Measurements from ENCODE around the gene GTF2I. TPM values are rescaled to one million over a fixed set of nuclear protein-coding genes. Genes with fewer than 3 reads are reported as not detected.

GTF2I gene
- total RNA-seq, 1 experiment from 2014 or later = 357 TPM

DNA sequence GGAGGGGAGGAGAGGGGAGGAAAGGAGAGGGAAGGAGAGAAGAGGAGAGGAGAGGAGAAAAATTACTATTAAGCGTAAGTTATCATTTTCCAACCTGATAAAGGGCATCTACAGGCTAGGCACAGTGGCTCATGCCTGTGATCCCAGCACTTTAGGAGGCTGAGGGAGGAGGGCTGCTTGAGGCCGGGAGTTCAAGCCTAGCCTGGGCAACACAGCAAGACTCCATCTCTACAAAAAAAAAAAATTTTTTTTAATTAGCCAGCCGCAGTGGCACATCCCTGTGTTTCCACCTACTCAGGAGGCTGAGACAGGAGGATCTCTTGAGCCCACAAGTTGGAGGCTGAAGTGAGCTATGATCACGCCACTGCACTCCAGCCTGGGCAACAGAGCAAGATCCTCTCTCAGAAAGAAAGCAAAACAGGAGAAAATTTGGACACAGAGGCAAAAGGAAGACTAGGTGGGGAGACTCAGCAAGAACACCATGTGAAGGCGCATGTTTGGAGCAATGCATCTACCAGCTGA is 35.2 kb upstream of the GTF2I start:
- DNase-seq = no peak
- TF ChIP-seq, protein P1, sequence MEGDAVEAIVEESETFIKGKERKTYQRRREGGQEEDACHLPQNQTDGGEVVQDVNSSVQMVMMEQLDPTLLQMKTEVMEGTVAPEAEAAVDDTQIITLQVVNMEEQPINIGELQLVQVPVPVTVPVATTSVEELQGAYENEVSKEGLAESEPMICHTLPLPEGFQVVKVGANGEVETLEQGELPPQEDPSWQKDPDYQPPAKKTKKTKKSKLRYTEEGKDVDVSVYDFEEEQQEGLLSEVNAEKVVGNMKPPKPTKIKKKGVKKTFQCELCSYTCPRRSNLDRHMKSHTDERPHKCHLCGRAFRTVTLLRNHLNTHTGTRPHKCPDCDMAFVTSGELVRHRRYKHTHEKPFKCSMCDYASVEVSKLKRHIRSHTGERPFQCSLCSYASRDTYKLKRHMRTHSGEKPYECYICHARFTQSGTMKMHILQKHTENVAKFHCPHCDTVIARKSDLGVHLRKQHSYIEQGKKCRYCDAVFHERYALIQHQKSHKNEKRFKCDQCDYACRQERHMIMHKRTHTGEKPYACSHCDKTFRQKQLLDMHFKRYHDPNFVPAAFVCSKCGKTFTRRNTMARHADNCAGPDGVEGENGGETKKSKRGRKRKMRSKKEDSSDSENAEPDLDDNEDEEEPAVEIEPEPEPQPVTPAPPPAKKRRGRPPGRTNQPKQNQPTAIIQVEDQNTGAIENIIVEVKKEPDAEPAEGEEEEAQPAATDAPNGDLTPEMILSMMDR (conservative IDR thresholded peaks at IDR 0.05) = no peak
- peak overlapping the region in 1 of 3 experiments; percentile 51; a peak in 1 of 7 replicates for H3K27ac Mint-ChIP-seq

More for the DNA sequence above, 35.2 kb upstream of the GTF2I start:
- Histone ChIP-seq H3K9ac (ENCODE audit: extremely low read depth, insufficient read length, low read length) (no peak overlapping the region), H2AFZ (ENCODE audit: low read length) (no peak overlapping the region), H3K27me3 (ENCODE audit: insufficient read depth, low read length) (no peaks in the 10 kb centered on the region), H3K23ac (ENCODE audit: insufficient read length, low read depth, low read length) (no peak overlapping the region), H3K56ac (ENCODE audit: insufficient read length, low read depth, low read length) (no peak overlapping the region), H3K4me1 (ENCODE audit: insufficient read depth, low read length) (peaks cover 2% of the 10 kb centered on the region; the same call in 1 of the 2 replicates), H3K14ac (ENCODE audit: insufficient read depth, low read length) (no peak overlapping the region), H2AK5ac (ENCODE audit: insufficient read length, low read length) (no peak overlapping the region), H3K9me3 (ENCODE audit: control insufficient read depth, low read depth, low read length) (no peaks in the 10 kb centered on the region), H2BK5ac (ENCODE audit: insufficient read length, low read length) (no peak overlapping the region), H2BK20ac (ENCODE audit: low read depth, low read length, poor library complexity, severe bottlenecking) (no peak overlapping the region), H4K5ac (ENCODE audit: insufficient read length, low read depth, low read length) (no peak overlapping the region), H3K27ac (ENCODE audit: insufficient read length, low read depth, low read length) (no peak overlapping the region), H4K91ac (ENCODE audit: insufficient read length, low read depth, low read length) (no peak overlapping the region), H3K23me2 (ENCODE audit: insufficient read length, low read depth, low read length, poor library complexity, severe bottlenecking) (no peaks in the 10 kb centered on the region), H3T11ph (ENCODE audit: low read length) (no peak overlapping the region), H4K8ac (replicated peaks; ENCODE audit: insufficient read length, low read depth, low read length) (no peak overlapping the region), H3K4me2 (ENCODE audit: insufficient read depth, insufficient read length, low read length) (no peak overlapping the region), H2BK120ac (ENCODE audit: low read depth, low read length, poor library complexity, severe bottlenecking) (no peak overlapping the region), H4K20me1 (ENCODE audit: control insufficient read depth, insufficient read depth, insufficient read length) (no peaks in the 10 kb centered on the region), H3K4ac (ENCODE audit: low read depth, low read length) (no peak overlapping the region), H3K79me1 (ENCODE audit: insufficient read depth, low read depth, low read length, poor library complexity, severe bottlenecking) (no peaks in the 10 kb centered on the region), H3K79me2 (ENCODE audit: insufficient read depth, low read length) (no peaks in the 10 kb centered on the region), H2BK15ac (ENCODE audit: low read depth, low read length) (no peak overlapping the region), H3K18ac (ENCODE audit: insufficient read length, low read depth, low read length) (no peak overlapping the region), H2BK12ac (ENCODE audit: insufficient read length, low read depth, low read length) (no peak overlapping the region)
- Mint-ChIP-seq H3K27me3 (ENCODE audit: low read depth) (no peaks in the 10 kb centered on the region), H3K36me3 (ENCODE audit: insufficient read depth in 1 of 3, low read depth in 3 of 3) (peaks cover 0 to 4% (median 0%) of the 10 kb centered on the region in 3 experiments; a peak in 2 of 7 replicates), H3K9me3 (no peaks in the 10 kb centered on the region; a peak in 1 of 5 replicates), H3K4me1 (peaks cover 14 to 22% of the 10 kb centered on the region in 2 experiments), H3K4me3 (no peak overlapping the region)
- no CpG with 5 or more reads among the region's 5 CpGs for WGBS (ENCODE audit: extremely low coverage, insufficient read length, low lambda C conversion rate)

Data from H9 (cell line).